C4-2B (cell line): ENCODE data around the gene KATNAL2.
A peak's percentile ranks its signal among the peaks of the same experiment; 100 is the strongest.

ENCODE experiments used
- H3K27ac ChIP-seq: fragments of 450-650 bp; 2 replicates; pipeline ENCODE4 v1.5.1; 2017
- ZFX ChIP-seq: fragments of 450-650 bp; IDR thresholded peaks from 2 replicates; pipeline ENCODE4 v1.6.1; 2017
- TF ChIP-seq, protein P1 (sequence below): fragments of 450-650 bp; conservative IDR thresholded peaks from 2 replicates; pipeline ENCODE4 v1.5.1; 2017; ENCODE audit warnings: mild to moderate bottlenecking

The KATNAL2 gene, protein sequence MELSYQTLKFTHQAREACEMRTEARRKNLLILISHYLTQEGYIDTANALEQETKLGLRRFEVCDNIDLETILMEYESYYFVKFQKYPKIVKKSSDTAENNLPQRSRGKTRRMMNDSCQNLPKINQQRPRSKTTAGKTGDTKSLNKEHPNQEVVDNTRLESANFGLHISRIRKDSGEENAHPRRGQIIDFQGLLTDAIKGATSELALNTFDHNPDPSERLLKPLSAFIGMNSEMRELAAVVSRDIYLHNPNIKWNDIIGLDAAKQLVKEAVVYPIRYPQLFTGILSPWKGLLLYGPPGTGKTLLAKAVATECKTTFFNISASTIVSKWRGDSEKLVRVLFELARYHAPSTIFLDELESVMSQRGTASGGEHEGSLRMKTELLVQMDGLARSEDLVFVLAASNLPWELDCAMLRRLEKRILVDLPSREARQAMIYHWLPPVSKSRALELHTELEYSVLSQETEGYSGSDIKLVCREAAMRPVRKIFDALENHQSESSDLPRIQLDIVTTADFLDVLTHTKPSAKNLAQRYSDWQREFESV

DNA sequence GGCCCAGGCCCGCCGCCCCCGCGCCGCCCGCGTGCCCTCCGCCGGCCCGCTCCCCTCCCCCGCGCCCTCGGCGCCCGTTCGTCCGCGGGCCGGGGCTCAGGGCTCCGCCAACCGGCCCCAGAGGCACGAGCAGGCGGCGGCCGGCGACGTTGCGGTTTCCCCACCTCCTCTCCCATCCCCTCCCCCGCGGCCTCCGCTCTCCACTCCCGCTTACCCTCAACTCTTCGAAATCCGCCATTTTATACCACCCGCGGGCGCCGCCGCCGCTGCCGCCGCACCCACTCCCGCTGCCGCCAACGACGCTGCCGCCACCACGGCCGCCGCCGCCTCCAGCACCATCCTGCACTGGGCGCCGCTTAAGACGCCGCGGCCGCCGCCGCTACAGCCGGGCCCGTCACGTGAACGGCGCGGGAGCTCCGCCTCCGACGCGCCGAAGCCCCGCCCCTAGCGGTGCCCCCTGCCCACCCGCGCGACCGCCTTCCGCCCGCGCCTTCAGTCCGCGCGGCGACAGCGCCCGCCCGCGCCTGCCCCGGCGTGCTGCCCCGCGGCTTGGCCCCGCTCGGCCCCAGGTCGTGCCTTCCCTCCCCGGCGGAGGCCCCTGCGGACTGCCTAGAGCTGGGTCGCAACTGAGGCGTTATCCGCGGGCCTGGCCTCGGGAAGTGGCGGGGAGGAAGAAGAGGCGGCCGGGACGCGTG is at the start of gene KATNAL2, which contains the start of gene PIAS2:
KATNAL2 (plus strand) TSS at position 495 of the 695 bp plus-strand sequence. CDS start 29,271 bp downstream, outside the sequence.
PIAS2 (minus strand) TSS at position 400 of the 695 bp plus-strand sequence; CDS start at position 238, 162 bp downstream.
- peak within 1 kb of the TSS; percentile 84 for H3K27ac ChIP-seq
- TF ChIP-seq, protein P1, sequence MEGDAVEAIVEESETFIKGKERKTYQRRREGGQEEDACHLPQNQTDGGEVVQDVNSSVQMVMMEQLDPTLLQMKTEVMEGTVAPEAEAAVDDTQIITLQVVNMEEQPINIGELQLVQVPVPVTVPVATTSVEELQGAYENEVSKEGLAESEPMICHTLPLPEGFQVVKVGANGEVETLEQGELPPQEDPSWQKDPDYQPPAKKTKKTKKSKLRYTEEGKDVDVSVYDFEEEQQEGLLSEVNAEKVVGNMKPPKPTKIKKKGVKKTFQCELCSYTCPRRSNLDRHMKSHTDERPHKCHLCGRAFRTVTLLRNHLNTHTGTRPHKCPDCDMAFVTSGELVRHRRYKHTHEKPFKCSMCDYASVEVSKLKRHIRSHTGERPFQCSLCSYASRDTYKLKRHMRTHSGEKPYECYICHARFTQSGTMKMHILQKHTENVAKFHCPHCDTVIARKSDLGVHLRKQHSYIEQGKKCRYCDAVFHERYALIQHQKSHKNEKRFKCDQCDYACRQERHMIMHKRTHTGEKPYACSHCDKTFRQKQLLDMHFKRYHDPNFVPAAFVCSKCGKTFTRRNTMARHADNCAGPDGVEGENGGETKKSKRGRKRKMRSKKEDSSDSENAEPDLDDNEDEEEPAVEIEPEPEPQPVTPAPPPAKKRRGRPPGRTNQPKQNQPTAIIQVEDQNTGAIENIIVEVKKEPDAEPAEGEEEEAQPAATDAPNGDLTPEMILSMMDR: peak; percentile 11; the same call in 1 of the 2 replicates
- TF ChIP-seq ZFX: peak; percentile 78

DNA sequence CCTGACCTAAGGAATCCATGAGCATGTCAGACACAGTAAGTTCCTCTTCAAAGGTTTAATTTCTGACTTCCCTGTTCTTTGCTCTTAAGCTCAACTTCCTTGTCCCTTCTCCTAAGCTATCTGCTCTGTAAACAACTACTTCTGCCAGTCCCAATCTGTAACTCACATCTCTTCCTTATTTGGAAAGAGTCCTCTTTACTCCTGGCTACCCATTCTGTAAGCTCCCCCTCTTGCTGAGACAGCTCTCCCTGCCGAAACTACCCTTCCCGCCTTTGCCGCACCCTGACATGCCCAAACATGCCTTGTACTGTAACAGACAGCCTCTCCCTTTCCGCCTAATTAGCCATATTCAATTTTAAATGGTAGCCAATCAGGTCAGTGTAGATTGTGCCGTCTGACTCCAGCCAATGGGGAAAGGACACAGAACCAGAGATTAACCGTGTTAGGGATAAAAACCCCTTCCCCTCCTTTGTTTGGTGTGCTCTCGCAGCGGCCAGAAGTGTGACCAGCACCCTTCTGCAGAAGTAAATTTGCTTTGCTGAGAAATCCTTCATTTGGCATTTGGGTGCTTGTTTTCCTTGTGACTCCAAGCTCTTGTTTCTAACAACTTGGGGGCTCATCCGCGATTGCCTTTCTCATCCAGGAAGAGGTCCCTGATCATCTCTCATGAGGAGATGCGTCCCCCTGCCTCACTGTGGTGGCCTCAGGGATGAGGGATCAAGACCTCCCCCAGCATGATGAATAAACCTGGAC is 49.1 kb upstream of the KATNAL2 start:
- TF ChIP-seq, protein P1: no peak
- no peak for TF ChIP-seq ZFX

DNA sequence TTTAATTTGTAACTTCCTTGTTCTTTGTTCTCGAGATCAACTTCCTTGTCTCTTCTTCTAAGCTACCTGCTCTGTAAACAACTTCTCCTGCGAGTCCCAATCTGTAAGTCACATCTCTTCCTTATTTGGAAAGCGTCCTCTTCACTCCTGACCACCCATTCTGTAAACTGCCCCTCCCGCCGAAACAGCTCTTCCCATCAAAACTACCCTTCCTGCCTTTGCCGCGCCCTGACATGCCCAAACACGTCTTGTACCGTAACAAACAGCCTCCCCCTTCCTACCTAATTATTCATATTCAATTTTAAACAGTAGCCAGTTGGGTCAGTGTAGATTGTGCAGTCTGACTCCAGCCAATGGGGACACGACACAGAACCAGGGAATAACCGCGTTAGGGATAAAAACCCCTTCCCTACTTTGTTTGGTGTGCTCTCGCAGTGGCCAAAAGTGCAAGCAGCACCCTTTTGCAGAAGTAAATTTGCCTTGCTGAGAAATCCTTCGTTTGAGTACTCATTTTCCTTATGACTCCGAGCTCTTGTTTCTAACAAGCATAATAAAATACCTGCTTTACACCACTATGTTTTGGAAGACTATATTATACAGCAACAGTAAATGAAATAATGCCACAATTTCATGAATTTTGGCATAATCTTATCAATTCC is 39.9 kb upstream of the KATNAL2 start:
- TF ChIP-seq ZFX: no peak
- TF ChIP-seq, protein P1: no peak
- peak overlapping the region; percentile 57; the same call in 1 of the 2 replicates for H3K27ac ChIP-seq

More for the DNA sequence above, 49.1 kb upstream of the KATNAL2 start:
- H3K27ac ChIP-seq: peak overlapping the region; percentile 93

DNA sequence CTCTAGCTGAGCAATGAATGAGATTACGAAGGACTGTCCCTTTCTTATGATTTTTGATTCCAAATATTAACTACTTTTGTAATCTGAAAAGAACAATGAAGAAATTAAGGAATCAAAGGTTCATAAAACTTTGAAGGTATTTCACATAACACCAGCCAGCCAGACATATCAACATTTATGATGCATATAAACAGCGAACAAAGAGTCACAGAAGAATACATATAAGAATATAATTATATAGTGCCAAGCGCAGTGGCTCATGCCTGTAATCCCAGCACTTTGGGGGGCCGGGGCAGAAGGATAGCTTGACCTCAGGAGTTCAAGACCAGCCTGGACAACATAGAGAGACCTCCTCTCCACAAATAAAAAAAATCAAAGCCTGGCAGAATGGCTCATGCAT is 34.2 kb upstream of the KATNAL2 start:
- no peak for TF ChIP-seq ZFX
- H3K27ac ChIP-seq: no peak overlapping the region

DNA sequence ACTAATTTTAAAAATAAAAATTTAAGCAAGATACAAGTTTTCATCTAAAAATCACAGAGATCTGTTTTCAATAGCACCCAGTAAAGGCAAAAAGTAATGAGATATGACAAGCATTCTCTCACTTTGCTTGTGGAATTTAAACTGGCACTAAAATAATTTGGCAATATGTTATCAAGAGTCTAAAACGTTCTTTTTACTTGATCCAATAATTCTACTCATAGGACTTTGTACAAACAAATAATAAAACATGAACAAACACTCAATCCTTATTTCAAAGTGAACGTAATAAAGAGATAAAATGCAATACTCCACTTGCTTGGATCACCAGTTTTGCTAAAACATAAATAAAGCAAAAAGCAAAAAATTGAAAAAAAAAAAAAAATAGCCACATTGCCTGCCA is 30.5 kb upstream of the KATNAL2 start:
- no peak for TF ChIP-seq ZFX
- TF ChIP-seq, protein P1: no peak
- peak overlapping the region; percentile 69 for H3K27ac ChIP-seq

DNA sequence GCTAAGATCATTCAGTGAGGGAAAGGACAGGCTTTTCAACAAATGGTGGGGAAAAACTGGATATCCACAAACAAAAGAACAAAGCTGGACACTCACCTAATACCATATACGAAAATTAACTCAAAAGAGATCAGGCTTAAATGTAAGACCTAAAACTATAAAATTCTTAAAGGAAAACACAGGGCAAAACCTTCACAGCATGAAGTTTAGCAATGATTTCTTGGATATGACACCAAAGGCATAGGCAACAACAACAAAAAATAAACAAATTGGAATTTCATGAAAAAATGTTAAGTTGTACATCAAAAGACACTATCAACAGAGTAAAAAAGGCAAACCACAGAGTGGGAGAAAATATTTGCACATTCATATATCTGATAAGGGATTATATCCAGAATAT is 28.4 kb upstream of the KATNAL2 start:
- H3K27ac ChIP-seq: no peak overlapping the region
- TF ChIP-seq, protein P1: no peak
- TF ChIP-seq ZFX: no peak

DNA sequence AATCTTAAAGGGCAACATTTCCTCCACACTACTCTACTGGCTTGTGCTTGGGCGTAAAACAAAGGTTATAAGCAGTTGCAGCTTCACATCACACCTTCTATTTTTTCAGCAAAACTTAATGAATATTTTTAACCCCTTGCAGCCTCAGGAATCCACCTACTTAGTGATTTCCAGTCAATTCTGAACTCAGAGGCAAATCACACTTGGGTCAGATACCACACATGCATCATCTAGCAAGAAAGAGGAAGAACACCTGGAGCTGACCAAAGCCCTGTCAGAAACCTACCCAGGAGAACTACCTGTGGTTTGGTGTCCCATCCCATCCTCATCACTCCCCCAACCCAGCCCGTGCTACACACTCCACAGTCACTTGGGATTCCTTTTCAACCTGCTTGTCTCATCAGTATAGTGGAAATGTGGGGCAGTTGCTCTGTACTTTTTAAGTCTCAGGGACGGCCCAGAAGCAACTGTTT is 25.6 kb upstream of the KATNAL2 start:
- H3K27ac ChIP-seq: no peak overlapping the region
- TF ChIP-seq ZFX: no peak
- TF ChIP-seq, protein P1: no peak
